ENCODE measurements around the gene DPEP1.

DNA sequence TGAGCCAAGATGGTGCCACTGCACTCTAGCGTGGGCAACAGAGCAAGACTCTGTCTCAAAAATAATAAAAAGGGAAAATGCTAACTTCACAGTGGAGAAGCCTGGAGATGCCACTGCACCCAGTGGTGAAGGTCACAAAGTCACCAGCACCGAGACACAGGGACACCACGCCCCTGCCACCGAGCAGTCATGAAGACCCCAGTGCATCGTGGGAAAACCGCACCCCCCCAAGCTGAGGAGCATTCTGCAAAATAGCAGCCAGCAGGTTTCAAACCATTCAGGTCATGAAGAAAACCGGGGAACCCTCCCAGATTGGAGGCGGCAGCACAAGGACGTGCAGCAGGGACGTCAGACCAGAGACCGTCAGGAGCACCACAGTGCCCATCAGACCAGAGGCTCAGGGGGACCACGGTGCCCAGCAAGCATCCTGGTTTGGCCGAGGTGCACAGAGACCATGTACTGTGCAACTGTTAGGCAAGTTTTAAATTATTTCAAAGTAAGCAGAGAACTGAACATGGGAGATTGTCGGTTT is 30.4 kb downstream of the DPEP1 start:
- TF ChIP-seq, protein P1, sequence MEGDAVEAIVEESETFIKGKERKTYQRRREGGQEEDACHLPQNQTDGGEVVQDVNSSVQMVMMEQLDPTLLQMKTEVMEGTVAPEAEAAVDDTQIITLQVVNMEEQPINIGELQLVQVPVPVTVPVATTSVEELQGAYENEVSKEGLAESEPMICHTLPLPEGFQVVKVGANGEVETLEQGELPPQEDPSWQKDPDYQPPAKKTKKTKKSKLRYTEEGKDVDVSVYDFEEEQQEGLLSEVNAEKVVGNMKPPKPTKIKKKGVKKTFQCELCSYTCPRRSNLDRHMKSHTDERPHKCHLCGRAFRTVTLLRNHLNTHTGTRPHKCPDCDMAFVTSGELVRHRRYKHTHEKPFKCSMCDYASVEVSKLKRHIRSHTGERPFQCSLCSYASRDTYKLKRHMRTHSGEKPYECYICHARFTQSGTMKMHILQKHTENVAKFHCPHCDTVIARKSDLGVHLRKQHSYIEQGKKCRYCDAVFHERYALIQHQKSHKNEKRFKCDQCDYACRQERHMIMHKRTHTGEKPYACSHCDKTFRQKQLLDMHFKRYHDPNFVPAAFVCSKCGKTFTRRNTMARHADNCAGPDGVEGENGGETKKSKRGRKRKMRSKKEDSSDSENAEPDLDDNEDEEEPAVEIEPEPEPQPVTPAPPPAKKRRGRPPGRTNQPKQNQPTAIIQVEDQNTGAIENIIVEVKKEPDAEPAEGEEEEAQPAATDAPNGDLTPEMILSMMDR (IDR thresholded peaks at IDR 0.05; ENCODE audit: low read length), result no peak
- TF ChIP-seq EZH2 (optimal IDR thresholded peaks at IDR 0.05; ENCODE audit: low read depth, low read length), result no peak
- TF ChIP-seq EZH2phosphoT487 (IDR thresholded peaks at IDR 0.05; ENCODE audit: low read length), result no peak

Data from MM.1S (cell line).